HL-60/S4 treated with phorbol 12-myristate 13-acetate at 8.2 ng/mL for 4 days and 3 days (cell line): ENCODE measurements around the gene NOP9.
"Not testable (repeated sequence)": the region's sequence is repeated elsewhere in the genome, so short reads cannot be mapped to it uniquely, and the experiment has no call there.

Experiments used
- in situ Hi-C: fragments of 300-500 bp; cut with MboI; formaldehyde crosslinking; loops from 2 replicates; pipeline ENCODE4 v1.15.0; 2022; ENCODE audit warnings: low sequenced_read_pairs

The NOP9 gene

DNA sequence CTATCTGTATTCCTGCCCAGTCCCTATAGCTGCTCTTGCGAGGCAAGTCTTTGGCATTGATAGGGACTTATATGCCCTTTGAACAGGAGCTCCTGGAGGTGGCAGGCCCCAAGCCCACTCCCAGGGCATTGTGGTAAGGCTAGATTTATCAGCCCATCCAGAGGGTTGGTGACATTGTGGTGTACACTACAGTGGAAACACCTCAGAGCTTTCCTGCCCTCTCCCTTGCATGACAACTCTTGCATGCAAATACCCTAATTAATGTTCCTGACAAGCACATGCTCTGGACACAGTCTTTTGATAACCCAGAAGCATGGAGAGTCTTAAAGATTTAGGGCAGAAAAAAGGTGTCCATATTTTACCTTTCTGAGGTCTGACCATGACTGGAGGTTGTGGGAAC is 41.0 kb downstream of the NOP9 start:
- in situ Hi-C loops: loop anchor here (25.0 kb wide), 1 partner anchor 272 kb away; the partner anchor contains the start of gene GZMH

GRCh38 chr14:24342889-24343288 is 43.2 kb downstream of the NOP9 start:
- in situ Hi-C loops: loop anchor here (25.0 kb wide), 1 partner anchor 269 kb away; the partner anchor contains the start of gene GZMH

DNA sequence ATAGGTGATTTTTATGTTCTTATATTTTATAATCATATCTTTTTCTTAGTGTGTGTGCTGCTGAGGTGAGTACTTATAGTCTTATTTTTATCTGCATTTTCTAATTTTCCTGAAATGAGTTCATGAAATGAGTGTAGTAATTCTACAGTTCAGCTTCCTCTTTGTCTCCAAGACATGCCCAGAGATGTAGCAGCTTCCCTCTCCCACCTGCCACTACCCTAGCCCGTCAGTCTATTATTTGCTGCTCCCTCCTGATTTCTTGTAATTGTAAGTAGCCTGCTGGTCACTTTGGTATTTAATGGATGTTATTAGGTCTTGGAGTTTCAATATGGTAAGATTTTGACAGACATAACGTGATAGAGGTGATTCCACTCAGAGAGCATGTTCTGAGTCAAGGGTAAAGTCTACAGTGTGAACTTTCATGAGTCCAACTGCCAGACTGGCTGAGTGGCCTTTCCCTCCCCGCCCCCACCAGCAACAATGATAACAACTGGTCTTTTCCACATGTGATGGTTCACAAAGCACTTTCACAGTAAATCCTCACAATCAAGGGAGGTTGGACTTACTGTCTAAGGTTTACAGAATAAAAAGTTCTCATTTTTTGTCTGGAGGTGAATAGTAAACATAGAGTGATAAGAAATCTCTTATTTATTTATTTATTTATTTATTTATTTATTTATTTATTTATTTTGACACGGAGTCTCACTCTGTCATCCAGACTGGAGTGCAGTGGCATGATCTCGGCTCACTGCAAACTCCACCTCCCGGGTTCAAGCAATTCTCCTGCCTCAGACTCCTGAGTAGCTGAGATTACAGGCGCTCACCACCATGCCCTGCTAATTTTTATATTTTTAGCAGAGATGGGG is 44.4 kb downstream of the NOP9 start:
- in situ Hi-C loops: loop anchor here (25.0 kb wide), 1 partner anchor 268 kb away; the partner anchor contains the start of gene GZMH

- in situ Hi-C loops: loop anchor here (25.0 kb wide), 1 partner anchor 265 kb away; the partner anchor contains the start of gene GZMH
These were observed 47.5 kb downstream of the NOP9 start for GRCh38 chr14:24347134-24347533.

DNA sequence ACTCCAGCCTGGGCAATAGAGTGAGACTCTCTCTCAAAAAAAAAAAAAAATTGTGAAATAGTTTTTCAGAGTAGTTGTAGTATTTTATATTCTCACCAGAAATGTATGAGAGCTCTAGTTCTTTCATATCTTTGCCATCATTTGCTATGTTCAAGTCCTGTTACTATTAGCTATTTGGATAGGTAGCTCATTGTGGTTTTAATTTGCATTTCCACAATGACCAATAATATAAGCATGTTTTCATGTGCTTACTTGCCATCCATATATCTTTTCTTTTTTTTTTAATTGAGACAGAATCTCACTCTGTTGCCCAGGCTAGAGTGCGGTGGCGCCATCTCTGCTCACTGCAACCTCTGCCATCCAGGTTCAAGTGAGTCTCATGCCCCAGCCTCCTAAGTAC is 48.5 kb downstream of the NOP9 start:
- in situ Hi-C loops: loop anchor here (25.0 kb wide), 1 partner anchor 264 kb away; the partner anchor contains the start of gene GZMH

GRCh38 chr14:24349742-24350141 is 50.1 kb downstream of the NOP9 start:
- in situ Hi-C loops: loop anchor here (25.0 kb wide), 1 partner anchor 263 kb away; the partner anchor contains the start of gene GZMH

GRCh38 chr14:24351517-24351916 is 51.9 kb downstream of the NOP9 start:
- in situ Hi-C loops: no loop called here

- in situ Hi-C loops: no loop called here
These were observed 54.2 kb downstream of the NOP9 start for GRCh38 chr14:24353559-24354481.

GRCh38 chr14:24354482-24354825 is 54.8 kb downstream of the NOP9 start:
- in situ Hi-C loops: not testable (repeated sequence)

DNA sequence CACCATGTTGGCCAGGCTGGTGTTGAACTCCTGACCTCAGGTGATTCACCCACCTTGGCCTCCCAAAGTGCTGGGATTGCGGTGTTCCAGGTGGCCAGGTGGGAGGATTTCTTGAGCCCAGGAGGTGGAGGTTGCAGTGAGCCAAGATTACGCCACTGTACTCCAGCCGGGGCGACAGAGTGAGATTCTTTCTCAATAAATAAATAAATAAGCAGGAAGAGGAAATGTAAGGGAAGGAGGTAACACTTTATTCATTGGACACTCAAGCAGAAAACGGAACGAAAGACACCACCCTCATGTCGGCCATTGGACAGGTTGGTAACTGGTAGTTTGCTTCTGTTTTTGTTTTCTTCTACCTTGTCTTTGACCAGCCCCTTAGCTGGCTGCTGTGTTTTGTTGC is 55.4 kb downstream of the NOP9 start:
- in situ Hi-C loops: no loop called here

GRCh38 chr14:24356208-24356607 is 56.6 kb downstream of the NOP9 start:
- in situ Hi-C loops: no loop called here
